ENCODE measurements around the gene PGA5.
A peak's percentile ranks its signal among the peaks of the same experiment; 100 is the strongest.

Gene PGA5

DNA sequence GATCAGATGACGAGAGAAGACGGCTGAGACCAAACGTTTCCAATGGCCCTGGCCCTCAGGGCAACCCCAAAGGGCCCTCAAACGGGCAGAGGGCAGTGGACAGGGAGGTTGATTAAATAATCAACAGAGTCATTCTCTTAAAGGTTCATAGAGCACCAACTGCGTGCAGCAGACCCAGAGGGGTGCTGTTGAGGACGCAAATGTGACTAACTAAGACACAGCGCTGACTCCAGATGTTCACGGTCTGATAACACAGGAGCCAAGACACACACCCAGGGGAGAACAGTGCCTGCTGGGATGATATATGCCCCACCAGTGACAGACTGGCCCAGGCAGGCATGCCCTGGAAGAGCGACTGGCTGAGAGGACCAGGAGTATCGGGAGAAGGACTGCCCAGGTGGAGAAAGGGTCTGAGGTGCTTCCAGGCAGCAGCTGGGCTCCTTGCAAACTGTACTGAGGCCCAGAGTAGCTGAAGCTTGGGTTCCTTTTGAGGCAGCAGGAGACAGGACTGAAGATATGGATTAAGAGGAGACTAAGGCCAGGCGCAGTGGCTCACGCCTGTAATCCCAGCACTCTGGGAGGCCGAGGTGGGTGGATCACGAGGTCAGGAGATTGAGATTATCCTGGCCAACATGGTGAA lies 46.5 kb downstream of the PGA5 start:
- TF ChIP-seq CTCF (conservative IDR thresholded peaks at IDR 0.05; ENCODE audit: low read depth, low read length) = no peak
- H3K4me3 ChIP-seq (ENCODE audit: low read depth, low read length) = no peak overlapping the region
- DNase-seq (ENCODE audit: low read depth) = peak; percentile 24

DNA sequence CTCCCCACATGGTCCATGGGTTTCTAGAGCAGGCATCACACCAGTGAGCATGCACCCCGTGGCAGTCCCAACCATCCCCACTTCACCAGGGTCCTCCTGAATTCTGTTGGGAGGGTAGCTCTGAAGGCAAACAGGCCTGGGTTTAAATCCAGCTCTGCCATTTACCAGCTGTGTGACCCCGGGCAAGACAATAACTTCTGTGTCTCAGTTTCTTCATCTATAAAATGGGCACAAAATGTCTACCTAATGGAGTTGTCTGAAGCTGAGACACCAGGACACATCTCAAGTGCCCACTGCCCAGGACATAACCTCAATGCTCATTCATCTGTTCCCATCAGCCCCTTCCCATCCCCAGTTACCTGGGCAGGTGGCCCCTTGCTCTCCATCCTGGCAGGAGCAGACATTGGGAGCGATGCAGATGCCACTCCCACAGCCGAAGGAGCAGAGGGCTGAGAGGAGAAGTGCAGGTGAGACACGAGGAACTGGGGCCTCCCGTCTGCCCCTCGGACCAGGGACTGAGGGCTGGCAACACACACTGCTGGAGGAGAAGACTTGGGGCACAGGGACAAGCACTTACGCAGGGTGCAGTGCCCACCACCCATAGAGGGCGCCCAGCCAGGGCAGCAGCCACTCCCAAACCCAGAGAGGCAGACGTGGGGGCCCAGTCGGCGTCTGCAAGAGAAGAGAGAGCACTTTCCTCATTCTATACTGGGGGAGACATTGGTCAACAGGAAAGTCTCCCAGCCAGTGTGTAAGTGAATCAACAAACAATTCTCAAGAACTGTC lies 50.1 kb downstream of the PGA5 start:
- peak; percentile 16 for TF ChIP-seq CTCF (conservative IDR thresholded peaks at IDR 0.05; ENCODE audit: low read depth, low read length)
- no peak overlapping the region for H3K4me3 ChIP-seq (ENCODE audit: low read depth, low read length)
- no peak for DNase-seq (ENCODE audit: low read depth)

GRCh38 chr11:61292356-61292755 lies 51.4 kb downstream of the PGA5 start:
- H3K4me3 ChIP-seq (ENCODE audit: low read depth, low read length) = no peak overlapping the region
- no peak for TF ChIP-seq CTCF (conservative IDR thresholded peaks at IDR 0.05; ENCODE audit: low read depth, low read length)
- no peak for DNase-seq (ENCODE audit: low read depth)

DNA sequence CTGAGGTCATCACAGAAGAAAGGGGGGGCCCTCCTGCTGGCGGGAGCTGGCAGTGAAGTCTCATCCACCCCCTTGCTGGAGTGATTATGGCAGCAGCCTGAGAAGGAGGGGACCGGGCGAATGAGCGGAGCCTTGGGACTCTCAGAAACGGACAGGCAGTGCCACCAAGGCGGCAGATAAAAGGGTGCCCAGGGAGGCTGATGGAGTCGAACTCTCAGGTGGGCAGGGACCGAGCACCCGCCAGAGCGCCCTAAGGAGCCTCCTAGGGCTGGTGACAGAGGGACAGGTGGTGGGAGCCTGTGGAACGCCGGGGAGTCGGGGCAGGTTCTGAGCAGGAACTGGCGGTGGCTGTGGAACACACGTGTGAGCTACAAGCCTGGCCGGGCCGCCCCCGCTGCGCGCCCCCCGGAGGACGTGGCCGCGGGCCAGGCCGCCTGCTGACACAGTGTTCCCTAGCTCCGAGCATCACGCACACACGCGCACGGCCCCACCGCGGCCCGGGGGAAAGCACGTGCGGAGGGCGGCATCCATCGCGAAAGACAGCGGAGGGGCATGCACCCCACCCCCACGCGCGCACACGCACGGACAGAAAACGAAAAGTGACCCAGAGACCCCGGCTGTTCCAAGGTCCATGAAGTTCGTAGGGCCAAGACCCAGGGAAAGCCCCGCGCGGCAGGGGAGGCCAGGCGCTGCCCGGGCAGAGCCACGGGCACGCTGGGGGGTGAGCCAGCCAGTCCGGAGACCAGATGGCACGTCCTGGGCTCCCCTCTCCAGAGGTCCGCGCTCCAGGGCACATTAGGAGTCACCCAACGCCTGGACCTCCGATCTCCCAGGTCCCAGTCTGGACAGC lies 53.1 kb downstream of the PGA5 start:
- no peak for TF ChIP-seq CTCF (conservative IDR thresholded peaks at IDR 0.05; ENCODE audit: low read depth, low read length)
- peak; percentile 76 for DNase-seq (ENCODE audit: low read depth)
- H3K4me3 ChIP-seq (ENCODE audit: low read depth, low read length) = peak overlapping the region; percentile 62

DNA sequence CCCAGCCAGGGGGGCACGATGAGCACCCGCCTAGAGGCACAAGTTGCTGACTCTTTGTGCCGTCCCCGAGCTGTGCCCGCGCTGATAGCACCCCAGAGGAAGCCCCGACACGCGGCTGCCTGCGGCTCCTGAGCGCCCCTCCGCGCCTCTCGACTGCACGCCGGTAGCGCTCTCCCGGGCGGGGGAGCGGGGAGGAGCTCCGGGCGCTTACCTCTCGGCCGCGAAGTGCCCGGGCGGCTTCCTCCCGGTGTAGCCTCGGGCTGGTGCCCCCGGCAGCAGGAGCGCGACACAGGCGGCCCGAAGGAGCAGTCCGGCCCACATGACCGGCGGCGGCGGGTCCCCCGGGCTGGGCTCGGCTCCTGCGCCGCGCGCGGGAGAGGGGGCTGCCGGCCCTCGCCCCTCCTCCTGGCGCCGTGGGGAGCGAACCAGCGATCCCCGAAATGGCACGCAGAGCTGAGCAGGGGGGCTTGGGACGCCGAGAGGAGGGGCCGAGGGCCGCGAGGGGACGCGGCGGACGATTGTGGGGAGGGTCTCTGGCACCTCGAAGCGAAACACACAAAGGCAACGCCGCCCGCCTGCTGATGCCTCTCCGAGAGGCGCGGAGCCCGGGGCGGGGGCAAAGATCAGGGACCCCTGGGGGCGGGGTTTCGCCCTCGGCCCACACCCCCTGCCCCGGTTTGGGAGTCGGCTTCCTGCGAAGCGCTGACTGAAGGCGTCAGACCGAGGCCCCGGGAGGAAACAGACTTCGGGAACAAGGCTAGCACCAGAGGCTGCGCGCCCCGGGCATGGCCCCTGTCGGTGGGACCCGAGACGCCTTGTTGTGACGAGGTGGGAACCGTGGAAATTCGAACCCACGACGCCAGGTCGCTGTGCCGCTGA lies 54.0 kb downstream of the PGA5 start, which contains the start of gene VWCE:
Gene VWCE, minus strand, starts transcription at position 600 of the 879 bp plus-strand sequence. Its CDS starts 279 bp downstream, at position 321.
- peak; percentile 40 for TF ChIP-seq CTCF (conservative IDR thresholded peaks at IDR 0.05; ENCODE audit: low read depth, low read length)
- peak; percentile 68 for DNase-seq (ENCODE audit: low read depth)

GRCh38 chr11:61295596-61295926 lies 54.6 kb downstream of the PGA5 start:
- no peak for DNase-seq (ENCODE audit: low read depth)
- no peak for TF ChIP-seq CTCF (conservative IDR thresholded peaks at IDR 0.05; ENCODE audit: low read depth, low read length)
- peak overlapping the region; percentile 62 for H3K4me3 ChIP-seq (ENCODE audit: low read depth, low read length)

More for the DNA sequence above, 54.0 kb downstream of the PGA5 start, which contains the start of gene VWCE:
- H3K4me3 ChIP-seq (ENCODE audit: low read depth, low read length) = peak within 1 kb of the TSS; percentile 62

Data from choroid plexus epithelial cell (primary cell).